ENCODE data around the gene GATC.
"Not testable (repeated sequence)": the region's sequence is repeated elsewhere in the genome, so short reads cannot be mapped to it uniquely, and the experiment has no call there.

Gene GATC

DNA sequence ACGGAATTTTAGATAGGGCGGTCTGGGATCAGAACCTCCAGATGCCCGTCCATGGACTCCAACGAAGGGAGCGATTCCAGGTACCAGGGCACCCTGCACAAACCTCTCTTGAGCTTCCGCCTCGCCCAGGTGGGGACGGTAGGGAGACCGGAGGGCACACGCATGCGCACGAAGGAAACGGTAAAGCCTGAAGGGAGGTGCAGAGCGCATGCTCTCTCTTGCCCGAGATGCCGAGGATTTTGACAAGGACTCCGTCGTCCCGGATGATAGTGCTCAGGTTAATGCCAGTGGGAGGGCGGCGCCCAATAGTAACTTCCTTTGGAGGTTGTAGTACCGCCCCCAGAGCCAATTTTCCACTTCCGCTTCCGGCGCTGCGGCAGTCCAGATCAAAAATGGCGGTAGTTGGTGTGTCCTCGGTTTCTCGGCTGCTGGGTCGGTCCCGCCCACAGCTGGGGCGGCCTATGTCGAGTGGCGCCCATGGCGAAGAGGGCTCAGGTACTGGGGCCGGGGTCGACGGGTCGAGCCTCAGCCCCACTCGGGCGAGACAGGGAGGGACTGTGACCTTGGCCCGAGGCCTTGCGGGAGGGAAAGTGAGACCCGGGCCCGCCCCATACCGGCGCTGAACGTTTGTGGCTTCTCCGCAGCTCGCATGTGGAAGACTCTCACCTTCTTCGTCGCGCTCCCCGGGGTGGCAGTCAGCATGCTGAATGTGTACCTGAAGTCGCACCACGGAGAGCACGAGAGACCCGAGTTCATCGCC, 8.3 kb upstream of the GATC start, which contains the start of gene COX6A1:
COX6A1 (plus strand) TSS at position 379 of the 760 bp plus-strand sequence; CDS start at position 393, 14 bp downstream.
- peak within 1 kb of the TSS; percentile 85 for H3K4me3 ChIP-seq (ENCODE audit: low read length)
- DNase-seq (ENCODE audit: low read depth, low spot score): peak; percentile 98

DNA sequence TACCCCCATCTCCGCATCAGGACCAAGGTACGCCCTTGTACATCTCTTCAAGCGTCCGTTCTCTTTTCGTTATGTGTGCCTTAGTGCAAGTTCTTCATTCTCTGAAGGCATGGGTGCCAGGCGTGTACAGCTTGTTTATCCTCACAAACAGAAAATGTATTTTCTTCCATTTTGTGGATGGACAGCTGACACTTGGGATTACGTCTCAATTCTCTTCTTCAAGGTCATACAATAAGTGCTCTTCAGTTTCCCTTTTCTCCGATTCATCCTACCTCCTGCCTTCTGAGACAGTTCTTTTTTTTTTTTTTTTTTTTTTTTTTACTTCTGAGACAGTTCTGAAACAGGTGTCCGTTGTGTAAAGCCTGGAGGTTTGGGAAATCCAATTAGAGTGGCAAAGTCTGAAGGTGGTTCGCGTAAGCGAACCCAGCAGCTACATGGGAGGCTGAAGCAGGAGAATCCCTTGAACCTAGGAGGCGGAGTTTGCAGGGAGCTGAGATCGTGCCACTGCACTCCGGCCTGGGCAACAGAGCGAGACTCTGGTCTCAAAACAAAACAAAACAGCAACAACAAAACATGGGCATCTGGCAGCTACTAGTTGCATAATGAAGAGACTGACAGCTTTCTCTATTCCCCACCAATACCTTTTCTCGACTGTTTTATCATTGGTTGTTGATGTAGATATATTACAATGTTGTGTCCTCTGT, 7.6 kb upstream of the GATC start:
- Histone ChIP-seq H3K4me1 (ENCODE audit: control insufficient read depth, insufficient read depth, low read length) (no peaks in the 10 kb centered on the region), H3K9me3 (ENCODE audit: control insufficient read depth, insufficient read depth, low read length) (no peaks in the 10 kb centered on the region), H3K27ac (ENCODE audit: low read length) (no peak overlapping the region), H3K36me3 (ENCODE audit: control insufficient read depth, insufficient read depth, low read length) (peaks cover 5% of the 10 kb centered on the region; the same call in 1 of the 2 replicates), H3K27me3 (ENCODE audit: control insufficient read depth, insufficient read depth, low read length) (no peaks in the 10 kb centered on the region), H3K4me3 (ENCODE audit: low read length) (peak overlapping the region; percentile 85; the same call in 1 of the 2 replicates)
- WGBS (ENCODE audit: insufficient coverage, insufficient read length): no CpG with 5 or more reads among the region's 17 CpGs
- DNase-seq (ENCODE audit: low read depth, low spot score): no peak

More for the DNA sequence above, 8.3 kb upstream of the GATC start, which contains the start of gene COX6A1:
- WGBS (ENCODE audit: insufficient coverage, insufficient read length): no CpG with 5 or more reads among the region's 59 CpGs
- Histone ChIP-seq H3K36me3 (ENCODE audit: control insufficient read depth, insufficient read depth, low read length) (peaks cover 5% of the 10 kb centered on the region; the same call in 1 of the 2 replicates), H3K27me3 (ENCODE audit: control insufficient read depth, insufficient read depth, low read length) (no peaks in the 10 kb centered on the region), H3K9me3 (ENCODE audit: control insufficient read depth, insufficient read depth, low read length) (no peaks in the 10 kb centered on the region), H3K27ac (ENCODE audit: low read length) (no peak within 1 kb of the TSS), H3K4me1 (ENCODE audit: control insufficient read depth, insufficient read depth, low read length) (no peaks in the 10 kb centered on the region)

DNA sequence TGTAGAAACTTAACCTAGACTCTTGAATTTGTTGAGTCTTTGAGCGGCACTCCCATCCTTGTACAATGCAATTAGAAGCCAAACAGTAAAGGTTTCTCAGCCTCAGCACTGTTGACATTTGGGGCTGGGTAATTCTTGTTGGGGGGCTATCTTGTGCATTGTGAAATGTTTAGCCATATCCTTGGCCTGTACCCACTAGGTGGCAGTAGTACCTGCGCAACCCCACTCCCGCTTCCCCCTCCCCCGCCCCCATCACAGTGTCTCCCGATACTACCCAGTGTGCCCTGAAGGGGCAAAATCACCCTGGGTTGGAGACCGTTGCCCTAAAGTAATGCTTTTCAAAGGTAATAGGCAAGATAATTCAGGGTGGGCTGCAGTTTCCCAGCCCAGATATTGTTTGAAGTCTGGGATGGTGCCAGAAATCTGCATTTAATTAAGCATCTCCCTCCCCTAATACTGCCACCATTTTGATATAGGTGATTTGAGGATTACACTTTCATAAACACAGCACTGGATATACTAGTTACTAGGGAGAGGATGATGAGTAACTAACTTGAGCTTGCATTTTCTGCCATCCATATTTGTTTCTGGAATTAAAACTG, 6.5 kb upstream of the GATC start:
- Histone ChIP-seq H3K36me3 (ENCODE audit: control insufficient read depth, insufficient read depth, low read length) (peaks cover 5% of the 10 kb centered on the region; the same call in 1 of the 2 replicates), H3K27ac (ENCODE audit: low read length) (no peak overlapping the region), H3K4me1 (ENCODE audit: control insufficient read depth, insufficient read depth, low read length) (no peaks in the 10 kb centered on the region), H3K4me3 (ENCODE audit: low read length) (no peak overlapping the region), H3K27me3 (ENCODE audit: control insufficient read depth, insufficient read depth, low read length) (no peaks in the 10 kb centered on the region), H3K9me3 (ENCODE audit: control insufficient read depth, insufficient read depth, low read length) (no peaks in the 10 kb centered on the region)
- no peak for DNase-seq (ENCODE audit: low read depth, low spot score)
- no CpG with 5 or more reads among the region's 6 CpGs for WGBS (ENCODE audit: insufficient coverage, insufficient read length)

DNA sequence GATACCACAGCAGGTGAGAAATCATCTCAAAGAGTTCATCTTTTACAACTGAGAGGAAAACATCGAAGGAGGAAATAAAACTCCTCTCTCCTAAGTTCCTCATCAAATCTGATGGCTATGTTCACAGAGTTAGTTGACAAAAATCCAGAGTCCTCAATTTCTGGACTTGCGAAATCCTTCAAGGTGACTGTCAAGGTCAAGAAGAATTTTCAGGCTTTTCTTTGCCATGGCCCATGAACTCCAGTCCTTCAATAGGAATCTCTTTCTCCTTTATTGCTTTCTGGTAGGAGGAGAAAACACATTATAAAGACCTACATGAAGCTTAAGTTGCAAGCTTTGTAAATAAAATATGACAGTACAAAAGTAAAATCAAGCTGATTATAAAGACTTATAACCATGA, 1.6 kb upstream of the GATC start:
- DNase-seq (ENCODE audit: low read depth, low spot score): no peak
- Histone ChIP-seq H3K4me3 (ENCODE audit: low read length) (no peak overlapping the region), H3K9me3 (ENCODE audit: control insufficient read depth, insufficient read depth, low read length) (no peaks in the 10 kb centered on the region), H3K4me1 (ENCODE audit: control insufficient read depth, insufficient read depth, low read length) (no peaks in the 10 kb centered on the region), H3K36me3 (ENCODE audit: control insufficient read depth, insufficient read depth, low read length) (peaks cover 5% of the 10 kb centered on the region; the same call in 1 of the 2 replicates), H3K27me3 (ENCODE audit: control insufficient read depth, insufficient read depth, low read length) (no peaks in the 10 kb centered on the region), H3K27ac (ENCODE audit: low read length) (no peak overlapping the region)
- no CpG with 5 or more reads among the region's 2 CpGs for WGBS (ENCODE audit: insufficient coverage, insufficient read length)

DNA sequence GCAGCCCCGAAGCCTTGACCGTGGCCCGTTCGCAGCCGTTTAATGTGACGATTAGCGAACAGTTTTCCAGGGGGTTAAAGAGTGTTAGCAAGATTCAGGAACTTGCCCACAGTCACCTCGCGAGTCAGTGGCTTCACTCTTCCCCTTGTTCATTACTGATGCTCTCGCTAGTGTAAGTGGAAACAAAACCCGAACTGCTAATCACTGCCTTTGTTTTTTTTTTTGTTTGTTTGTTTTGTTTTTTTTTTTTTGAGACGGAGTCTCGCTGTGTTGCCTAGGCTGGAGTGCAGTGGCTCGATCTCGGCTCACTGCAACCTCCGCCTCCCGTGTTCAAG, 567 bp downstream of the GATC start:
- H3K4me1 ChIP-seq (ENCODE audit: control insufficient read depth, insufficient read depth, low read length); H3K27me3 ChIP-seq (ENCODE audit: control insufficient read depth, insufficient read depth, low read length); H3K9me3 ChIP-seq (ENCODE audit: control insufficient read depth, insufficient read depth, low read length); H3K36me3 ChIP-seq (ENCODE audit: control insufficient read depth, insufficient read depth, low read length); H3K27ac ChIP-seq (ENCODE audit: low read length); DNase-seq (ENCODE audit: low read depth, low spot score): not testable (repeated sequence)
- no CpG with 5 or more reads among the region's 17 CpGs for WGBS (ENCODE audit: insufficient coverage, insufficient read length)
- peak overlapping the region; percentile 82 for H3K4me3 ChIP-seq (ENCODE audit: low read length)

DNA sequence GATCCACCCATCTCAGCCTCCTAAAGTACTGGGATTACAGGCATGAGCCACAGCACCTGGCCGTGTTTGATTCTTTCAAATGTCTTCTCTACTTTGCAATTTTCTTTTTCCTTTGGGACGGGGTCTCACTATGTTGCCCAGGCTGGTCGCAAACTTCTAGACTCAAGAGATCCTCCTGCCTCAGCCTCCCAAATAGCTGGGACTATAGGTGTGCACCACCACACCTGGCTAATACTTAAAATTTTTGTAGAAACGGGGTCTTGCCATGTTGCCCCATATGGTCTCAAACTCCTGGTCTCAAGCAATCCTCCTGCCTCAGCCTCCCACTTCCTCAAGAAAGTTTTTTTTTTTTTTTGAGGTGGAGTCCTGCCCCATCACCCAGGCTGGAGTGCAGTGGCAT, 1.7 kb downstream of the GATC start:
- no CpG with 5 or more reads among the region's 4 CpGs for WGBS (ENCODE audit: insufficient coverage, insufficient read length)
- Histone ChIP-seq H3K4me1 (ENCODE audit: control insufficient read depth, insufficient read depth, low read length) (no peaks in the 10 kb centered on the region), H3K9me3 (ENCODE audit: control insufficient read depth, insufficient read depth, low read length) (no peaks in the 10 kb centered on the region), H3K27me3 (ENCODE audit: control insufficient read depth, insufficient read depth, low read length) (no peaks in the 10 kb centered on the region), H3K36me3 (ENCODE audit: control insufficient read depth, insufficient read depth, low read length) (peaks cover 4% of the 10 kb centered on the region; the same call in 1 of the 2 replicates), H3K27ac (ENCODE audit: low read length) (no peak overlapping the region), H3K4me3 (ENCODE audit: low read length) (no peak overlapping the region)
- DNase-seq (ENCODE audit: low read depth, low spot score): no peak

DNA sequence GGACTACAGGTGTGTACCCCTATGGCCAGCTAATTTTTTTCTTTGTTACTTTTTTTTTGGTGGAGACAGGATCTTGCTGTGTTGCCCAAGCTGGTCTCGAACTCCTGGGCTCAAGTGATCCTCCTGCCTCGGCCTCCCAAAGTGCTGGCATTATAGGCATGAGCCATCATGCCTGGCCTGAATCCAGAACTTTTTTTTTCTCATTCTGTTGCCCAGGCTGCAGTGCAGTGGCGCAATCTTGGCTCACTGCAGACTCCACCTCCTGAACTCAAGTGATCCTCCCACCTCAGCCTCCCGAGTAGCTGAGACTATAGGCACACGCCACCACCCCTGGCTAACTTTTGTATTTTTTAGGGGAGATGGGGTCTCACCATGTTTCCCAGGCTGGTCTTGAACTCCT, 6.3 kb downstream of the GATC start:
- H3K4me1 ChIP-seq (ENCODE audit: control insufficient read depth, insufficient read depth, low read length); H3K4me3 ChIP-seq (ENCODE audit: low read length); H3K9me3 ChIP-seq (ENCODE audit: control insufficient read depth, insufficient read depth, low read length); DNase-seq (ENCODE audit: low read depth, low spot score); H3K27me3 ChIP-seq (ENCODE audit: control insufficient read depth, insufficient read depth, low read length); H3K27ac ChIP-seq (ENCODE audit: low read length); H3K36me3 ChIP-seq (ENCODE audit: control insufficient read depth, insufficient read depth, low read length): not testable (repeated sequence)
- no CpG with 5 or more reads among the region's 5 CpGs for WGBS (ENCODE audit: insufficient coverage, insufficient read length)

DNA sequence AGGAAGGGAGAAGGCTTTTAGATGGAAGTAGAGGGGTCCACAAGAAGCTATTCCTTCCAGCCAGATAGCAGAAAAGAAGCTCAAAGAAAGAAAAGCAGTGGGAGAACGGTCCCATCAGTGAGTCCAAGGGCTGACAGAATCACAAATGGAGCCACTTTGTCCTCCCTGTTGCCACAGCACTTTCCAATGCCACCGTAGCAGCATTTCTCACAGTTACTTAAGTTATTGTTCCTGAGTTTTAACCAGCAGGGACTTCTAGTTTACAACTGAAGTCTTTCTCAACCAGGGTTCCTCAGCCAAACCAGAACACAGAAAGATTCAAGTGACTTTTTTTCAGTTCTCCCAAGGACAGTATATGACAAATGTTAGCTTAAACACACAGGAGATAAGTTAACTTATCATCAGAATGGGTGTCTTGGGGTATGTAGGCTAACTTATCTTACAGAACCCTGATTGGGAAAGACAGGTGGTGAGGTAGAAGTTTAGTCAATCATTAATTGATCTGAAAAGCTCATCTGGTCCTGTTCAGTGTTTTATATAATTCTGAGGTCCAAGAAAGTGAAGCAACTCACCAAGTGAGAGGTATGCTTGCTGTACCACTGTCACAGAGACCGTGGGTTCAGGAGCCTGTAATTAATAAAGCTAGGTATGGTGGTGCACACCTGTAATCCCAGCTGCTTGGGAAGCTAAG, 7.0 kb downstream of the GATC start:
- no peak overlapping the region for H3K27ac ChIP-seq (ENCODE audit: low read length)
- no peaks in the 10 kb centered on the region for H3K27me3 ChIP-seq (ENCODE audit: control insufficient read depth, insufficient read depth, low read length)

DNA sequence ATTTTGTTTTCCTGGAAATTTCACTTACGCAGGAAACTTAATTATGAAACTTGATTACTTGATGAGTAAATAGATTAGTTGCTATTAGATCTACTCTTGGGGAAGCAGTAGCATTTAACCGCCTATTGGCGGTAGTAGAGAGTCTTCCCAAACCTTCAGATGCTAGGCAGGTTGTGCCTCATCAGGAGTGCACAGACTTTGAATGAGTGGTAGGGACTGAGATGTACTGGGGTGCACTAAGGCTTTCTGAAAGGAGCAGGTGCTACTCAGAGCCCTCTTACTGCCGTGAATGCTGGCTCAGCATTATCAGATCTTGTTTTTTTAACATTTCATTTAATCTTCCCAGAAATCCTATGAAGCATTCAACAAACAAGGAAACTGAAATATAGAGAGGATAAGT, 7.7 kb downstream of the GATC start:
- peaks cover 7% of the 10 kb centered on the region; the same call in 1 of the 2 replicates for H3K36me3 ChIP-seq (ENCODE audit: control insufficient read depth, insufficient read depth, low read length)
- DNase-seq (ENCODE audit: low read depth, low spot score): no peak

More for the DNA sequence above, 7.0 kb downstream of the GATC start:
- no peaks in the 10 kb centered on the region for H3K4me1 ChIP-seq (ENCODE audit: control insufficient read depth, insufficient read depth, low read length)
- no peak overlapping the region for H3K4me3 ChIP-seq (ENCODE audit: low read length)
- no peaks in the 10 kb centered on the region for H3K9me3 ChIP-seq (ENCODE audit: control insufficient read depth, insufficient read depth, low read length)
- WGBS (ENCODE audit: insufficient coverage, insufficient read length): no CpG with 5 or more reads among the region's 3 CpGs
- DNase-seq (ENCODE audit: low read depth, low spot score): no peak
- H3K36me3 ChIP-seq (ENCODE audit: control insufficient read depth, insufficient read depth, low read length): peaks cover 6% of the 10 kb centered on the region; the same call in 1 of the 2 replicates

DNA sequence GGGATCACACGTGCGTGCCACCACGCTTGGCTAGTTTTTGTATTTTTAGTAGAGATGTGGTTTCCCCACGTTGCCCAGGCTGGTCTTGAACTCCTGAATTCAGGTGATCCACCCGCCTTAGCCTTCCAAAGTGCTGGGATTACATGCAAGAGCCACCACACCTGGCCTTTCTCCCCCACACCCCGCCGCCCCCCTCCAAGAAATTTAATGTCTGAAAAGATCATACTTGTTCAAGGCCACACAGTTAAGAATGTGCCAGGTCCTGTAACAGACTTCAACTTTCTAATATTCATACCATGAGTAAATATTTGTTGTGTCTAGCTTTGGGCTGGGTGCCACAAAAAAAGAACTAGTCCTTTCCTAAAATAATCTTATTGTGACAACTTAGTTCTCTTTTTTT, 9.1 kb downstream of the GATC start:
- no peaks in the 10 kb centered on the region for H3K27me3 ChIP-seq (ENCODE audit: control insufficient read depth, insufficient read depth, low read length)
- no CpG with 5 or more reads among the region's 7 CpGs for WGBS (ENCODE audit: insufficient coverage, insufficient read length)
- peaks cover 13% of the 10 kb centered on the region; the same call in 1 of the 2 replicates for H3K36me3 ChIP-seq (ENCODE audit: control insufficient read depth, insufficient read depth, low read length)
- no peak for DNase-seq (ENCODE audit: low read depth, low spot score)
- no peaks in the 10 kb centered on the region for H3K4me1 ChIP-seq (ENCODE audit: control insufficient read depth, insufficient read depth, low read length)
- H3K27ac ChIP-seq (ENCODE audit: low read length): no peak overlapping the region
- no peaks in the 10 kb centered on the region for H3K9me3 ChIP-seq (ENCODE audit: control insufficient read depth, insufficient read depth, low read length)
- H3K4me3 ChIP-seq (ENCODE audit: low read length): no peak overlapping the region

More for the DNA sequence above, 7.7 kb downstream of the GATC start:
- H3K9me3 ChIP-seq (ENCODE audit: control insufficient read depth, insufficient read depth, low read length): no peaks in the 10 kb centered on the region
- H3K4me1 ChIP-seq (ENCODE audit: control insufficient read depth, insufficient read depth, low read length): no peaks in the 10 kb centered on the region
- H3K27me3 ChIP-seq (ENCODE audit: control insufficient read depth, insufficient read depth, low read length): no peaks in the 10 kb centered on the region
- no peak overlapping the region for H3K4me3 ChIP-seq (ENCODE audit: low read length)
- WGBS (ENCODE audit: insufficient coverage, insufficient read length): no CpG with 5 or more reads among the region's 4 CpGs
- no peak overlapping the region for H3K27ac ChIP-seq (ENCODE audit: low read length)

Data from iPS DF 6.9 (cell line).